K562 (cell line): ENCODE results near the gene TMEM138. TPM values are rescaled to one million over a fixed set of nuclear protein-coding genes. Genes with fewer than 3 reads are reported as not detected.

Experiments used
- ARID1B ChIP-seq: fragments of 450-650 bp; IDR thresholded peaks from 2 replicates; pipeline ENCODE4 v1.6.1; 2016; ENCODE audit warnings: antibody characterized with exemption, mild to moderate bottlenecking, inconsistent platforms
- CBFA2T2 ChIP-seq: fragments of 450-650 bp; conservative IDR thresholded peaks from 2 replicates; pipeline ENCODE4 v1.6.1; 2017; ENCODE audit warnings: mild to moderate bottlenecking
- CCNT2 ChIP-seq: IDR thresholded peaks from 2 replicates; pipeline ENCODE4 v1.6.1; 2011; ENCODE audit warnings: borderline replicate concordance, low read depth, mild to moderate bottlenecking, moderate library complexity, mixed read lengths, low read length; ENCODE audit not compliant: insufficient read length; ENCODE audit errors: extremely low read depth
- ETV1 ChIP-seq: fragments of 450-650 bp; conservative IDR thresholded peaks from 2 replicates; pipeline ENCODE4 v1.6.1; 2016; ENCODE audit warnings: missing genetic modification characterization, control low read depth, low read depth, missing compliant biosample characterization
- FOXA3 ChIP-seq, 2 experiments: fragments of 450-650 bp in 1 of 2; sonication (generic) in 1 of 2; formaldehyde crosslinking; IDR thresholded peaks in 1 of 2; conservative IDR thresholded peaks in 1 of 2; 2 replicates each; pipeline versions ENCODE4 v1.4.0 to v1.8.0; 2020 to 2022; ENCODE audit warnings: mild to moderate bottlenecking in 2 of 2, missing genetic modification reagents in 1 of 2
- FOXM1 ChIP-seq, 2 experiments: fragments of 450-650 bp in 1 of 2; sonication (generic) in 1 of 2; formaldehyde crosslinking in 1 of 2; IDR thresholded peaks; 2 replicates each; pipeline versions ENCODE4 v1.6.1 to v1.9.0; 2017 to 2022; ENCODE audit warnings: low read depth in 2 of 2, mild to moderate bottlenecking in 2 of 2, missing genetic modification reagents in 1 of 2, moderate library complexity in 1 of 2
- GATA2 ChIP-seq: sonication (generic); formaldehyde crosslinking; IDR thresholded peaks from 2 replicates; pipeline ENCODE4 v1.4.0; 2020; ENCODE audit warnings: mild to moderate bottlenecking, missing genetic modification reagents
- GATAD2B ChIP-seq: fragments of 450-650 bp; IDR thresholded peaks from 2 replicates; pipeline ENCODE4 v1.6.1; 2017; ENCODE audit warnings: mild to moderate bottlenecking, borderline replicate concordance
- HDAC1 ChIP-seq, 2 experiments: fragments of 450-650 bp; IDR thresholded peaks; 2 replicates each; pipeline ENCODE4 v1.6.1; 2016 to 2017; ENCODE audit warnings: inconsistent platforms in 1 of 2, mild to moderate bottlenecking in 1 of 2, moderate library complexity in 1 of 2
- JUND ChIP-seq, 2 experiments: IDR thresholded peaks; 2 replicates in 1 of 2; 3 replicates in 1 of 2; pipeline ENCODE4 v1.6.1; 2011; ENCODE audit warnings: borderline replicate concordance in 2 of 2, low read depth in 2 of 2, low read length in 2 of 2, improper control_type of control experiment in 1 of 2, missing biosample characterization in 1 of 2, missing genetic modification characterization in 1 of 2, missing genetic modification reagents in 1 of 2
- MAFK ChIP-seq: IDR thresholded peaks from 2 replicates; pipeline ENCODE4 v1.6.1; 2011; ENCODE audit warnings: low read length, improper control_type of control experiment
- MBD2 ChIP-seq: sonication (generic); IDR thresholded peaks from 2 replicates; pipeline ENCODE4 v1.6.1; 2016; ENCODE audit warnings: low read depth, borderline replicate concordance
- MCM3 ChIP-seq: fragments of 450-650 bp; IDR thresholded peaks from 2 replicates; pipeline ENCODE4 v1.6.1; 2016
- MTA2 ChIP-seq: fragments of 450-650 bp; IDR thresholded peaks from 2 replicates; pipeline ENCODE4 v1.6.1; 2016; ENCODE audit warnings: low read depth
- NFE2 ChIP-seq: IDR thresholded peaks from 2 replicates; pipeline ENCODE4 v1.6.1; 2014; ENCODE audit warnings: antibody characterized with exemption, low read depth
- POLR2AphosphoS5 ChIP-seq: IDR thresholded peaks from 2 replicates; pipeline ENCODE4 v1.6.1; 2011; ENCODE audit warnings: mild to moderate bottlenecking, low read depth, low read length, moderate library complexity; ENCODE audit not compliant: control insufficient read depth, insufficient read depth
- RFX7 ChIP-seq: fragments of 250-450 bp; sonication (Bioruptor Pico); IDR thresholded peaks from 2 replicates; pipeline ENCODE4 v1.5.1; 2021; ENCODE audit warnings: mild to moderate bottlenecking
- SIX5 ChIP-seq, 2 experiments: IDR thresholded peaks; 2 replicates each; pipeline ENCODE4 v1.6.1; 2011; ENCODE audit warnings: low read length in 2 of 2, borderline replicate concordance in 1 of 2, low read depth in 1 of 2, mild to moderate bottlenecking in 1 of 2, moderate library complexity in 1 of 2; ENCODE audit not compliant: insufficient read depth in 1 of 2
- TAL1 ChIP-seq: fragments of 450-650 bp; IDR thresholded peaks from 2 replicates; pipeline ENCODE4 v1.6.1; 2016; ENCODE audit warnings: mild to moderate bottlenecking
- TCF3 ChIP-seq: sonication (generic); formaldehyde crosslinking; IDR thresholded peaks from 2 replicates; pipeline ENCODE4 v1.4.0; 2020; ENCODE audit warnings: mild to moderate bottlenecking, missing genetic modification reagents
- ZNF121 ChIP-seq: sonication (generic); formaldehyde crosslinking; conservative IDR thresholded peaks from 2 replicates; pipeline ENCODE4 v1.8.0; 2022; ENCODE audit warnings: missing genetic modification reagents
- ZNF133 ChIP-seq: fragments of 250-450 bp; sonication (Bioruptor Pico); IDR thresholded peaks from 2 replicates; pipeline ENCODE4 v1.4.0; 2020; ENCODE audit warnings: mild to moderate bottlenecking
- ZNF3 ChIP-seq: fragments of 250-450 bp; sonication (Bioruptor Pico); IDR thresholded peaks from 2 replicates; pipeline ENCODE4 v1.5.0; 2021; ENCODE audit warnings: mild to moderate bottlenecking, moderate library complexity
- ZNF316 ChIP-seq: fragments of 450-650 bp; IDR thresholded peaks from 2 replicates; pipeline ENCODE4 v1.6.1; 2016
- ZNF644 ChIP-seq: fragments of 200-800 bp; sonication (Bioruptor generic); IDR thresholded peaks from 2 replicates; pipeline ENCODE4 v1.6.1; 2016; ENCODE audit warnings: low read depth, missing genetic modification characterization, missing compliant biosample characterization
- ZNF785 ChIP-seq: fragments of 250-450 bp; sonication (Bioruptor Pico); IDR thresholded peaks from 2 replicates; pipeline ENCODE4 v1.4.0; 2020; ENCODE audit warnings: mild to moderate bottlenecking
- polyA plus RNA-seq, 8 experiments: library from polyadenylated mRNA; depleted of rRNA in 4 of 8; stranded (reverse) in 5 of 8; unstranded in 3 of 8; fragments of >200 nt; fragmentation: Nextera tagmentation in 2 of 8; fragmentation: Illumina TruSeq in 1 of 8; extraction: Ambion mirVana in 2 of 8; extraction: Trizol in 1 of 8; gene quantifications; 2 replicates each; pipeline versions ENCODE4 v1.2.1 to v1.2.3, GENCODE V29; 2011 to 2014; ENCODE audit warnings: inconsistent platforms in 1 of 8, missing spikeins in 1 of 8
- total RNA-seq, 7 experiments: library from RNA; depleted of rRNA in 6 of 7; stranded (reverse); fragments of >200 nt in 6 of 7; fragmentation: Illumina TruSeq in 2 of 7; extraction: Trizol in 2 of 7; gene quantifications; 2 replicates each; pipeline versions ENCODE4 v1.2.1 to v1.2.3, GENCODE V29; 2011 to 2021; ENCODE audit warnings: low replicate concordance in 1 of 7
- TF ChIP-seq, protein P1 (sequence below): fragments of 450-650 bp; IDR thresholded peaks from 2 replicates; pipeline ENCODE4 v1.6.1; 2017; ENCODE audit warnings: antibody characterized with exemption, mild to moderate bottlenecking

TMEM138 gene
- total and polyA plus RNA-seq, 9 of the 15 experiments (the other 6 are each of a cell fraction or from before 2014, with no cell fraction given), result 23.2 to 168 (median 63.1) TPM

DNA sequence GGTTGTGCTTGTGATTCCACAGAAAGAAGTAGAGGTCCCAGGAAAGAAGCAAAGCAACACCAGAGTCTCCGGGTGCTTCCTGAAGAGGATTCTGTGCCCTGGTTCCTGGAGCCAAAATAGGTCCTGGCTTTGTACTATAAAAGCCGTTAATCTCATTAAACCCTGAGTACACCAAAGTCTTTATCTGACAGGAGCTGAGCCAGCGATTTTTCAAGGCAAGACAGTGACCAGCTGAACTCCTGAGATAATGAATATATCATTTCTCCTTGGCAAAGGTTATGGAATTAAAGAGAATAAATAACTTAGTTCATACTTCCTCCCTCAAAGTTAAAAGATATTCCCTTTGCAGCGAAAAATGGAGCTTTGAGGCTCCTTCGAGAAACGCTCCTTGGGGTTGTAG is 5.2 kb downstream of the TMEM138 start (continued):
- TF ChIP-seq POLR2AphosphoS5 (peak; percentile 61; the same call in 1 of the 2 replicates), ZNF316 (peak; percentile 96), CCNT2 (peak; percentile 36), ZNF121 (CRISPR knock-in tag) (no peak), JUND (IDR thresholded peaks at IDR 0.05; ENCODE audit: borderline replicate concordance, low read depth, low read length) (peak; percentile 12; the same call in 1 of the 2 replicates), JUND (tag; IDR thresholded peaks at IDR 0.05; ENCODE audit: borderline replicate concordance, low read depth, low read length) (no peak; the same call in 2 of the 3 replicates), ZNF133 (CRISPR knock-in tag) (no peak), TCF3 (CRISPR knock-in tag) (peak; percentile 87), FOXM1 (IDR thresholded peaks at IDR 0.05; ENCODE audit: low read depth) (0 out of 2 replicates have a peak, but pooled peaks have one; percentile 36), FOXM1 (CRISPR knock-in tag; IDR thresholded peaks at IDR 0.05; ENCODE audit: low read depth) (no peak), ZNF3 (CRISPR knock-in tag) (no peak), ETV1 (no peak), GATAD2B (no peak), RFX7 (CRISPR knock-in tag) (no peak), TAL1 (peak; percentile 80), NFE2 (peak; percentile 42; the same call in 1 of the 2 replicates), SIX5 (IDR thresholded peaks at IDR 0.05; ENCODE audit: borderline replicate concordance in 1 of 2, insufficient read depth in 1 of 2, low read depth in 1 of 2, low read length in 2 of 2) (no peak), FOXA3 (CRISPR knock-in tag; conservative IDR thresholded peaks at IDR 0.05 in 1 of 2, IDR thresholded peaks at IDR 0.05 in 1 of 2) (0 out of 4 replicates have a peak, but pooled peaks of 1 of the 2 experiments have one; percentile 17), HDAC1 (IDR thresholded peaks at IDR 0.05) (0 out of 4 replicates have a peak, but pooled peaks of 1 of the 2 experiments have one; percentile 17), ARID1B (peak; percentile 90), ZNF644 (tag) (no peak), MBD2 (peak; percentile 42; the same call in 1 of the 2 replicates), MCM3 (no peak), GATA2 (CRISPR knock-in tag) (peak; percentile 48; the same call in 1 of the 2 replicates), MAFK (peak; percentile 83), ZNF785 (no peak), MTA2 (peak; percentile 53), CBFA2T2 (peak; percentile 62)
- TF ChIP-seq, protein P1, sequence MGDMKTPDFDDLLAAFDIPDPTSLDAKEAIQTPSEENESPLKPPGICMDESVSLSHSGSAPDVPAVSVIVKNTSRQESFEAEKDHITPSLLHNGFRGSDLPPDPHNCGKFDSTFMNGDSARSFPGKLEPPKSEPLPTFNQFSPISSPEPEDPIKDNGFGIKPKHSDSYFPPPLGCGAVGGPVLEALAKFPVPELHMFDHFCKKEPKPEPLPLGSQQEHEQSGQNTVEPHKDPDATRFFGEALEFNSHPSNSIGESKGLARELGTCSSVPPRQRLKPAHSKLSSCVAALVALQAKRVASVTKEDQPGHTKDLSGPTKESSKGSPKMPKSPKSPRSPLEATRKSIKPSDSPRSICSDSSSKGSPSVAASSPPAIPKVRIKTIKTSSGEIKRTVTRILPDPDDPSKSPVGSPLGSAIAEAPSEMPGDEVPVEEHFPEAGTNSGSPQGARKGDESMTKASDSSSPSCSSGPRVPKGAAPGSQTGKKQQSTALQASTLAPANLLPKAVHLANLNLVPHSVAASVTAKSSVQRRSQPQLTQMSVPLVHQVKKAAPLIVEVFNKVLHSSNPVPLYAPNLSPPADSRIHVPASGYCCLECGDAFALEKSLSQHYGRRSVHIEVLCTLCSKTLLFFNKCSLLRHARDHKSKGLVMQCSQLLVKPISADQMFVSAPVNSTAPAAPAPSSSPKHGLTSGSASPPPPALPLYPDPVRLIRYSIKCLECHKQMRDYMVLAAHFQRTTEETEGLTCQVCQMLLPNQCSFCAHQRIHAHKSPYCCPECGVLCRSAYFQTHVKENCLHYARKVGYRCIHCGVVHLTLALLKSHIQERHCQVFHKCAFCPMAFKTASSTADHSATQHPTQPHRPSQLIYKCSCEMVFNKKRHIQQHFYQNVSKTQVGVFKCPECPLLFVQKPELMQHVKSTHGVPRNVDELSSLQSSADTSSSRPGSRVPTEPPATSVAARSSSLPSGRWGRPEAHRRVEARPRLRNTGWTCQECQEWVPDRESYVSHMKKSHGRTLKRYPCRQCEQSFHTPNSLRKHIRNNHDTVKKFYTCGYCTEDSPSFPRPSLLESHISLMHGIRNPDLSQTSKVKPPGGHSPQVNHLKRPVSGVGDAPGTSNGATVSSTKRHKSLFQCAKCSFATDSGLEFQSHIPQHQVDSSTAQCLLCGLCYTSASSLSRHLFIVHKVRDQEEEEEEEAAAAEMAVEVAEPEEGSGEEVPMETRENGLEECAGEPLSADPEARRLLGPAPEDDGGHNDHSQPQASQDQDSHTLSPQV, result peak; percentile 57
